Astrocyte (in vitro differentiated cells and primary cell): ENCODE results near the gene BRI3. TPM values are rescaled to one million over a fixed set of nuclear protein-coding genes. Genes with fewer than 3 reads are reported as not detected.

Experiments
- DNase-seq: peaks from one replicate; pipeline ENCODE4 v3.0.0-alpha.2; 2010; ENCODE audit warnings: low read depth
- FAIRE-seq: peaks from 2 replicates; lab custom pipeline; 2011; peaks lifted over from hg19 to GRCh38; lab: Jason Lieb, UNC
- H2AFZ ChIP-seq: 2 replicates; pipeline ENCODE4 v1.6.0; 2012; ENCODE audit warnings: low read depth, low read length, inconsistent platforms
- H3K27ac ChIP-seq: 2 replicates; pipeline ENCODE4 v1.5.1; 2011; ENCODE audit warnings: low read depth, low read length, inconsistent platforms
- H3K27me3 ChIP-seq: 2 replicates; pipeline ENCODE4 v1.6.0; 2011; ENCODE audit warnings: low read length, inconsistent platforms; ENCODE audit not compliant: insufficient read depth
- H3K36me3 ChIP-seq: 2 replicates; pipeline ENCODE4 v1.5.1; 2011; ENCODE audit warnings: low read length, inconsistent platforms; ENCODE audit not compliant: insufficient read depth
- H3K4me1 ChIP-seq: 2 replicates; pipeline ENCODE4 v1.5.1; 2011; ENCODE audit warnings: low read length, inconsistent platforms; ENCODE audit not compliant: insufficient read depth
- H3K4me2 ChIP-seq: 2 replicates; pipeline ENCODE4 v1.6.0; 2012; ENCODE audit warnings: low read length, inconsistent platforms
- H3K4me3 ChIP-seq: 2 replicates; pipeline ENCODE4 v1.5.1; 2011; ENCODE audit warnings: low read depth, mild to moderate bottlenecking, low read length, inconsistent platforms; ENCODE audit not compliant: insufficient read depth
- H3K79me2 ChIP-seq: 2 replicates; pipeline ENCODE4 v1.6.0; 2012; ENCODE audit warnings: mild to moderate bottlenecking, low read length, inconsistent platforms; ENCODE audit not compliant: insufficient read depth
- H3K9ac ChIP-seq: 2 replicates; pipeline ENCODE4 v1.6.0; 2012; ENCODE audit warnings: mild to moderate bottlenecking, low read length, inconsistent platforms
- H3K9me3 ChIP-seq: 2 replicates; pipeline ENCODE4 v1.5.1; 2012; ENCODE audit warnings: low read depth, mild to moderate bottlenecking, low read length, inconsistent platforms; ENCODE audit not compliant: insufficient read depth
- H4K20me1 ChIP-seq: 2 replicates; pipeline ENCODE4 v1.6.0; 2012; ENCODE audit warnings: low read length, inconsistent platforms; ENCODE audit not compliant: insufficient read depth
- H3K27ac Mint-ChIP-seq: one replicate; pipeline ENCODE4 v1.8.0; 2021; ENCODE audit warnings: mild to moderate bottlenecking, mixed read lengths; ENCODE audit not compliant: unreplicated experiment
- H3K27me3 Mint-ChIP-seq: one replicate; pipeline ENCODE4 v1.8.0; 2021; ENCODE audit warnings: low read depth, mixed read lengths; ENCODE audit not compliant: unreplicated experiment
- H3K36me3 Mint-ChIP-seq: one replicate; pipeline ENCODE4 v1.8.0; 2021; ENCODE audit warnings: low read depth, mixed read lengths; ENCODE audit not compliant: unreplicated experiment
- H3K4me1 Mint-ChIP-seq: one replicate; pipeline ENCODE4 v1.8.0; 2021; ENCODE audit warnings: low read depth, mixed read lengths; ENCODE audit not compliant: unreplicated experiment
- H3K4me3 Mint-ChIP-seq: one replicate; pipeline ENCODE4 v1.8.0; 2021; ENCODE audit warnings: mild to moderate bottlenecking, moderate library complexity, mixed read lengths; ENCODE audit not compliant: unreplicated experiment
- H3K9me3 Mint-ChIP-seq: one replicate; pipeline ENCODE4 v1.8.0; 2021; ENCODE audit warnings: mild to moderate bottlenecking, mixed read lengths; ENCODE audit not compliant: unreplicated experiment
- EZH2 ChIP-seq: IDR thresholded peaks from 2 replicates; pipeline ENCODE4 v1.6.1; 2012; ENCODE audit warnings: mild to moderate bottlenecking, low read length, inconsistent platforms; ENCODE audit not compliant: insufficient read depth
- total RNA-seq: library from RNA; stranded (reverse); gene quantifications from 2 replicates; pipeline ENCODE4 v1.2.1, GENCODE V29; 2021
- TF ChIP-seq, protein P1 (sequence below): IDR thresholded peaks from 2 replicates; pipeline ENCODE4 v1.5.1; 2011; ENCODE audit warnings: low read depth, mild to moderate bottlenecking, inconsistent platforms, low read length, moderate library complexity; ENCODE audit not compliant: insufficient read depth

Gene BRI3
- total RNA-seq, 1 donor from 2014 or later: 195 TPM

DNA sequence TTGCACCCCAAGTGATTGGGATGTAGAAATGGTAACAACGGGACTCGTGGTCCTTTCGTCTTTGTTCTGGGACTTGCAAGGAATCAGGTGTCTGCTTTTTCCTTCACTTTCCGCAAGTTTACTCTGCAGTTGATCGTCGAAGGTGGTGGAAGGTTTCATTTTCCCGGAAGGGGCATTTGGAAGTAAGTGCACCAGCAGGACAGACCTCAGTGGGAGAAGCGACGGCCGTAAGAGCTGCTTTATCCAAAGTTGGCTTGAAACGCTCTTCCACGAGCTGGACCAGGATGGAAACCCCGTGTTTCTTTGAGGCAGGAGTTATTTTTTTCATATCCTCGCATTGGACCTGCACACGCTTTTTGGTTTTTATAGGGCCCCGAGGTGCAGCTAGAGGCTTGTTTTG lies 1.2 kb downstream of the BRI3 start:
- H3K4me1 Mint-ChIP-seq: peaks cover 24% of the 10 kb centered on the region
- H4K20me1 ChIP-seq: peaks cover 53% of the 10 kb centered on the region
- no peaks in the 10 kb centered on the region for H3K36me3 ChIP-seq
- H3K27ac Mint-ChIP-seq: peak overlapping the region; percentile 66
- H3K9ac ChIP-seq: peak overlapping the region; percentile 95
- no peaks in the 10 kb centered on the region for H3K9me3 Mint-ChIP-seq
- H3K27me3 Mint-ChIP-seq: no peaks in the 10 kb centered on the region
- peak overlapping the region; percentile 81 for H3K27ac ChIP-seq
- H2AFZ ChIP-seq: no peak overlapping the region
- H3K27me3 ChIP-seq: no peaks in the 10 kb centered on the region
- no peak for DNase-seq
- H3K4me2 ChIP-seq: peak overlapping the region; percentile 100
- H3K36me3 Mint-ChIP-seq: peaks cover 2% of the 10 kb centered on the region
- peak overlapping the region; percentile 90 for H3K4me3 Mint-ChIP-seq
- peaks cover 50% of the 10 kb centered on the region for H3K4me1 ChIP-seq
- no peak for FAIRE-seq
- no peak for TF ChIP-seq EZH2
- TF ChIP-seq, protein P1, sequence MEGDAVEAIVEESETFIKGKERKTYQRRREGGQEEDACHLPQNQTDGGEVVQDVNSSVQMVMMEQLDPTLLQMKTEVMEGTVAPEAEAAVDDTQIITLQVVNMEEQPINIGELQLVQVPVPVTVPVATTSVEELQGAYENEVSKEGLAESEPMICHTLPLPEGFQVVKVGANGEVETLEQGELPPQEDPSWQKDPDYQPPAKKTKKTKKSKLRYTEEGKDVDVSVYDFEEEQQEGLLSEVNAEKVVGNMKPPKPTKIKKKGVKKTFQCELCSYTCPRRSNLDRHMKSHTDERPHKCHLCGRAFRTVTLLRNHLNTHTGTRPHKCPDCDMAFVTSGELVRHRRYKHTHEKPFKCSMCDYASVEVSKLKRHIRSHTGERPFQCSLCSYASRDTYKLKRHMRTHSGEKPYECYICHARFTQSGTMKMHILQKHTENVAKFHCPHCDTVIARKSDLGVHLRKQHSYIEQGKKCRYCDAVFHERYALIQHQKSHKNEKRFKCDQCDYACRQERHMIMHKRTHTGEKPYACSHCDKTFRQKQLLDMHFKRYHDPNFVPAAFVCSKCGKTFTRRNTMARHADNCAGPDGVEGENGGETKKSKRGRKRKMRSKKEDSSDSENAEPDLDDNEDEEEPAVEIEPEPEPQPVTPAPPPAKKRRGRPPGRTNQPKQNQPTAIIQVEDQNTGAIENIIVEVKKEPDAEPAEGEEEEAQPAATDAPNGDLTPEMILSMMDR: no peak
- H3K9me3 ChIP-seq: no peaks in the 10 kb centered on the region
- peak overlapping the region; percentile 84 for H3K4me3 ChIP-seq
- H3K79me2 ChIP-seq: peaks cover 60% of the 10 kb centered on the region

DNA sequence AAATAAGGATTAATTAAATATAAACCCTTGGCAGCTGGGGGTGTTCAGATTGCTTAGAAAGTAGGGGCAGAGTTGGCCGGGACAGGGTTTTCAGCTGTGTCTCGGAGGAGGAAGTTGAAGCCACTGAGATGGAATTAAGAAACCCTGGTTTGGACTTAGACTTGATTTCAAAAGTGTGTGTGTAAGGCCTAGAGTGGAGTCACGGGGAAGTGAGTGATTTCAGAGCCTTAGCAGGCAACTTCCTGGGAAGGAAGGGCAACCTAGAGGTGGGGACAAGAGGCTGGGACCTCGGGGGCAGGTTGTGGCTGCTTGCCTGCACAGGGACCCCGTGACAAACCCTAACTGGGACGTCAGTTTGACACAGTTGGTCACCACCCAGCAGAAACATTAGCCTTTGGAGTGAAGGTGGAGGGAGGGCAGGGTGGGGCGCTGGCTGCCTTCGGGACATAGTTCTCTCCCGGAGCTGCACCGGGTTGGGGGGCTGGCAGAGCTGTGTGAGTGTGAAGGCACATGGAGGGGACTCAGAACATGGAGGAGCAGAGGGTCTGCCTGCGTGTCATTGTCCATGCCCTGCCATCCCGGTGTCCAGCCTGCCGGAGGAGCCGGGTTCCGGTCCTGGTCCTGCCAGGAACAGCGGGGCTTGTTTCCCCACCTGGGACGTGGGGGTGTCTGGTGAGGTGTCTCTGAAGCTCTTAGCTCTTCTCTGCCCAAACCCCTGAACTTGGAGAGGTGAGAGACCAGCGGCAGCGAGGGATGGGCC lies 1.8 kb downstream of the BRI3 start:
- Histone ChIP-seq H3K9me3 (no peaks in the 10 kb centered on the region), H3K4me3 (peak overlapping the region; percentile 84), H3K36me3 (no peaks in the 10 kb centered on the region), H3K27me3 (no peaks in the 10 kb centered on the region), H3K79me2 (peaks cover 66% of the 10 kb centered on the region), H3K9ac (peak overlapping the region; percentile 95), H3K4me1 (peaks cover 50% of the 10 kb centered on the region), H3K27ac (peak overlapping the region; percentile 45), H2AFZ (no peak overlapping the region), H4K20me1 (peaks cover 59% of the 10 kb centered on the region), H3K4me2 (peak overlapping the region; percentile 100)
- Mint-ChIP-seq H3K36me3 (peaks cover 2% of the 10 kb centered on the region), H3K27me3 (no peaks in the 10 kb centered on the region), H3K4me1 (peaks cover 24% of the 10 kb centered on the region), H3K9me3 (no peaks in the 10 kb centered on the region), H3K27ac (peak overlapping the region; percentile 34), H3K4me3 (peak overlapping the region; percentile 90)
- TF ChIP-seq, protein P1: no peak
- TF ChIP-seq EZH2: no peak
- FAIRE-seq: peak; percentile 41
- peak; percentile 51 for DNase-seq

DNA sequence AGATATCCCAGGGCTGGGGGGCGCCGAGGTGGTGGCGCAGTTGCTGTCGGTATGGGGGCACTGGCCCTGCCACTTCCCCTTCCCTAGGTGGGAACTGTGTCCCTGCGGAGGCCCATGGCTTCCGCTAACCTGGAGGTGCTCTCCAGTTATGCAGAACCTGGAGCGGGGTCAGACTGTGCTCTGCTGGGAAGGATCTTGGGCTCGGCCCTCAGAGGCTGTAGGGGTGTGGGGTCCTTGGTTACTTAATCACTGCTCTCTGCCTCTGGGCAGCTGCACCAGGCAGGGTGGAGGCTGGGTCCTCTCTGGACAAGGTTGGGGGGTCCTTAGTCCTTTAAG lies 2.4 kb downstream of the BRI3 start:
- Histone ChIP-seq H3K27ac (peak overlapping the region; percentile 45), H3K9me3 (no peaks in the 10 kb centered on the region), H3K27me3 (no peaks in the 10 kb centered on the region), H3K79me2 (peaks cover 71% of the 10 kb centered on the region), H3K36me3 (no peaks in the 10 kb centered on the region), H3K4me1 (peaks cover 50% of the 10 kb centered on the region), H3K4me2 (peak overlapping the region; percentile 100), H2AFZ (no peak overlapping the region), H3K4me3 (peak overlapping the region; percentile 84), H3K9ac (peak overlapping the region; percentile 95), H4K20me1 (peaks cover 64% of the 10 kb centered on the region)
- no peak for FAIRE-seq
- Mint-ChIP-seq H3K27me3 (no peaks in the 10 kb centered on the region), H3K27ac (no peak overlapping the region), H3K9me3 (no peaks in the 10 kb centered on the region), H3K4me3 (peak overlapping the region; percentile 90), H3K36me3 (peaks cover 2% of the 10 kb centered on the region), H3K4me1 (peaks cover 24% of the 10 kb centered on the region)
- DNase-seq: no peak
- TF ChIP-seq EZH2: no peak
- TF ChIP-seq, protein P1: no peak
